Small intestine (tissue), 7 donors: ENCODE data around the gene FAF1. TPM values are rescaled to one million over a fixed set of nuclear protein-coding genes. Genes with fewer than 3 reads are reported as not detected.

Source experiments
- DNase-seq, 2 donors: peaks; one replicate each; pipeline versions ENCODE4 v3.0.0 to v3.0.0-alpha.2; 2013
- FAIRE-seq: peaks from 2 replicates; lab custom pipeline; 2012; peaks lifted over from hg19 to GRCh38; lab: Jason Lieb, UNC
- H3K27ac ChIP-seq, 3 donors: one replicate each; pipeline ENCODE4 v1.5.1; 2013; ENCODE audit warnings: low read length in 2 of 3, mild to moderate bottlenecking in 2 of 3, control low read depth in 1 of 3, inconsistent platforms in 1 of 3, low read depth in 1 of 3, moderate library complexity in 1 of 3
- H3K27me3 ChIP-seq, 3 donors: one replicate each; pipeline ENCODE4 v1.6.1; 2013; ENCODE audit warnings: low read length in 3 of 3, inconsistent platforms in 1 of 3; ENCODE audit not compliant: control insufficient read depth in 3 of 3, insufficient read depth in 3 of 3
- H3K36me3 ChIP-seq, 3 donors: one replicate each; pipeline ENCODE4 v1.6.1; 2013; ENCODE audit warnings: low read length in 3 of 3, inconsistent platforms in 1 of 3, low read depth in 1 of 3, mild to moderate bottlenecking in 1 of 3, moderate library complexity in 1 of 3; ENCODE audit not compliant: control insufficient read depth in 3 of 3, insufficient read depth in 2 of 3
- H3K4me1 ChIP-seq, 3 donors: one replicate each; pipeline ENCODE4 v1.6.1; 2013; ENCODE audit warnings: low read length in 2 of 3, inconsistent platforms in 1 of 3, low read depth in 1 of 3, mild to moderate bottlenecking in 1 of 3, moderate library complexity in 1 of 3; ENCODE audit not compliant: control insufficient read depth in 3 of 3, insufficient read depth in 2 of 3
- H3K4me3 ChIP-seq, 3 donors: one replicate each; pipeline ENCODE4 v1.5.1; 2013; ENCODE audit warnings: low read length in 3 of 3, control low read depth in 1 of 3, inconsistent platforms in 1 of 3, low read depth in 1 of 3, mild to moderate bottlenecking in 1 of 3, moderate library complexity in 1 of 3
- H3K9me3 ChIP-seq, 2 donors: one replicate each; pipeline ENCODE4 v1.6.1; 2013; ENCODE audit warnings: low read depth in 1 of 2, low read length in 1 of 2; ENCODE audit not compliant: control insufficient read depth in 2 of 2, insufficient read depth in 1 of 2
- WGBS, 3 donors: extraction: QIAGEN DNeasy Blood & Tissue Kit; methylation state at CpG; one replicate each; pipeline ENCODE4 v1.1.7; 2013; 5-methylcytosine and 5-hydroxymethylcytosine counted together
- polyA plus RNA-seq, 4 donors: library from polyadenylated mRNA; stranded (reverse) in 3 of 4; unstranded in 1 of 4; fragments of 200-250 nt in 3 of 4; fragments of 120-200 nt in 1 of 4; gene quantifications; one replicate each; pipeline versions ENCODE4 v1.2.1 to v1.2.3, GENCODE V29; 2013
- donor health status: healthy with polysubstance abuse.
- donor health status: control.
- donor health status: control.
- donor health status: Bipolar disorder and iron deficiency.
- donor health status: healthy.

Gene FAF1
- polyA plus RNA-seq, 4 donors = 19.5 to 46.3 (median 32.5) TPM

- Histone ChIP-seq H3K4me3 (no peak overlapping the region), H3K36me3 (no peaks in the 10 kb centered on the region), H3K9me3 (no peaks in the 10 kb centered on the region), H3K27me3 (no peaks in the 10 kb centered on the region), H3K27ac (no peak overlapping the region), H3K4me1 (no peaks in the 10 kb centered on the region)
- FAIRE-seq = no peak
- DNase-seq = no peak
- 98 to 100% (median 100%) methylated on average over 2 of the region's 2 CpGs for WGBS, 3 donors
These were observed 355.5 kb downstream of the FAF1 start for GRCh38 chr1:50604580-50604979.

DNA sequence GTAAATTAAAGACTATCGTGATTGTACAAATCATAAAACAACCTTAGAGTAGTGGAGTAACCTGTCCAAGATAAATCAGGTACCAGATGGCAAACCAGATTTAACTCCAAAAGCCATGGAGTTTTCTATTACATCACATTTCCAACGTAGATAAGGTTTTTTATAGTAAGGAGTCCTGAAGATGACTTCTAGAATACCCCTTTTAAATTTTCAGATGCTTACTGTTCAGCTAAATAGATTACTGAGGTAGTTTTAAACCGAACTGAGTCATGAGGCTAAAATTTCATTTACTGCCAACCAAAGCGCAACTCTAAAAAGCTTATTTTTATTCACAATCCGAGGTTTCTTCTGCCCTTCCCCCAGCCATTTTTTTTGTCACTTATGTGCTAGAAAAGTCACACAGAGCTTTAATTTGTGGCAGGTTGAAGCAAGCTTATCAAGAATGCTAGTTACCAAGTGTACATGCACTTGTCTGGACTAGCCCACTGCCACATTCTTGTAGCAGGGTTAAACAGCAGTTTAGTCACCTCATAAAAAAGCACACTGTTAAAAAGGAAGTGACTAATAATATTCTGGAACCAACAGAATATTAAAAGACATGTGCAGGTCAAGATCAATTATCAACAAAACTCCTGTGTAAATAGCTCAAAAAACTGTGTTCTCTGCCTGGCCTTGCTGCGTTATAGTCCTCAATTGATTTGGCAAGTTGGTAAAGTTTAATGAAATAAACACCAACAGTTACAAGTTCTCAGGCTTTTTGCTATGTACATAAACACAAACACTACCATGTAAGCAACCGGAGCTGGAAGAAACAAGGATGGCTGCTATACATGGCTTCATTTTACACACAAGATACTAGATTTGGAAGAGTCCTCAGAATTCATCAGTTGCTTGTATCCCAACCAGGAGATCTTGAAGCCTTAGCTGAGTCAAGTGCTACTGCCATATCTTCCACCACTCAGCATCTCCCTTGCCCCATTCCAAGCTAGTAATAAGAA, 356.5 kb downstream of the FAF1 start:
- no peaks in the 10 kb centered on the region for H3K36me3 ChIP-seq
- no peak for DNase-seq
- no peak overlapping the region for H3K27ac ChIP-seq
- H3K4me3 ChIP-seq = no peak overlapping the region
- FAIRE-seq = no peak
- no peaks in the 10 kb centered on the region for H3K27me3 ChIP-seq
- H3K4me1 ChIP-seq = no peaks in the 10 kb centered on the region
- H3K9me3 ChIP-seq = no peaks in the 10 kb centered on the region
- WGBS, 3 donors = 85 to 88% (median 87%) methylated on average over 7 of the region's 7 CpGs

- Histone ChIP-seq H3K27ac (no peak overlapping the region), H3K36me3 (peaks cover 0 to 4% (median 0%) of the 10 kb centered on the region in 3 donors), H3K4me1 (no peaks in the 10 kb centered on the region), H3K9me3 (no peaks in the 10 kb centered on the region), H3K4me3 (no peak overlapping the region), H3K27me3 (no peaks in the 10 kb centered on the region)
- DNase-seq (no peak), FAIRE-seq (no peak)
These were observed 360.5 kb downstream of the FAF1 start for GRCh38 chr1:50599546-50599945.

DNA sequence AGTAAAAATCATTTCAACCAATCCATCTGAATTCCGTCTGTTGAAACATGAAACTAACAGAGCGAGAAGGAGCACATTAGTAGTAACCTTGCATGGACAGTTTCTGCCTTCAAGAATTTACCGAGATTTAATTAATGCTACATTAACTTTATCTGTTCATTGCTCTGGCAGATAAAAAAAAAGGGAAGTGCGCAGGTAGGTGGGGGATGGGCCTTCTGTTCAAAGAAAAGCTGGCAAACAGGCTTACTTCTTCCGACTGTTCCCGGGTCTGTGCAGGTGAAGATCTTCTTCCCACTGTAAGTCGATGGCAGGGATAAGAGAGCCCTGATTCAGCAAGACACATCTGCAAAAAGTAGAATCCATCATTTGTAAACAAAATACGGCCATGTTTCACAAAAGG, 364.2 kb downstream of the FAF1 start:
- H3K4me1 ChIP-seq = no peaks in the 10 kb centered on the region
- DNase-seq = no peak
- no peaks in the 10 kb centered on the region for H3K9me3 ChIP-seq
- peaks cover 0 to 8% (median 0%) of the 10 kb centered on the region in 3 donors for H3K36me3 ChIP-seq
- H3K4me3 ChIP-seq = no peak overlapping the region
- FAIRE-seq = no peak
- no peak overlapping the region for H3K27ac ChIP-seq
- H3K27me3 ChIP-seq = no peaks in the 10 kb centered on the region
- WGBS, 3 donors = 94 to 97% (median 97%) methylated on average over 8 of the region's 8 CpGs

DNA sequence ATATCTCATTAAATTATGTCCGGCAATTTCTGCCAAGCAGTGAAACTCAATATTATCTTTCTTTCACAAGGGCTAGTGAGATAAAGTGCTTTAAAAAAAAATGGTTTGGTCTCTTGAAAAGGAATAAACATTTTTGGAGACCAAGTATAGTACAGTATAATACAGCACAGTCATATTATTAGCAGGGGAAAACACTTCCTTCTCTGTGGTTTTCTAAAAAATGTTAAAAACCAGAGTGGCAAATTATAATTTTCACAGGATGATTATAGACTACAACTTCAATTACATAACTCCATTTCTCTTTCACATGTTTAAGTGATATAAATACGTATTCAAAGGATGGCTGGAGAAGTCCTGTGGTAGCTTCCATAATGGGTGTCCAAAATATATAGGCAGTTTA, 366.6 kb downstream of the FAF1 start:
- Histone ChIP-seq H3K9me3 (no peaks in the 10 kb centered on the region), H3K36me3 (peaks cover 0 to 16% (median 0%) of the 10 kb centered on the region in 3 donors)
- no peak for FAIRE-seq

DNA sequence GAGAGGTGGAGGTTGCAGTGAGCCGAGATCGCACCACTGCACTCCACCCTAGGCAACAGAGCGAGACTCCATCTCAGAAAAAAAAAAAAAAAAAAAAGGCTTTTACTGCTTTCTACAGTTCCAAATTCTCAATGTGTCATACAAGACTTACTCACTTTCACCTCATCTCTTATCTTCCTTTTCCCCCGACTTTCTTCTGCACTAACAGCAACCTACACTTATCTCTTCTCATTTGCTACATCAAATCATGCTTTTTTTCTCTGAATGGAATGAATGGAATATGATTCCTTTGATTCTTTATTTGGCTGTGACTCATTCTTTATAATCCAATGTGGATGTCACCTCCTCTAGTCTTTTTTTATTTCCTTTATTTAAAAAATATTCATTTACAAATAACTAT, 368.5 kb downstream of the FAF1 start:
- FAIRE-seq (no peak), DNase-seq (no peak)
- 89 to 94% (median 90%) methylated on average over 4 of the region's 4 CpGs for WGBS, 3 donors
- Histone ChIP-seq H3K9me3 (no peaks in the 10 kb centered on the region), H3K36me3 (peaks cover 0 to 22% (median 2%) of the 10 kb centered on the region in 3 donors), H3K4me3 (no peak overlapping the region), H3K27ac (no peak overlapping the region), H3K27me3 (no peaks in the 10 kb centered on the region), H3K4me1 (no peaks in the 10 kb centered on the region)

More for the DNA sequence above, 366.6 kb downstream of the FAF1 start:
- Histone ChIP-seq H3K4me3 (no peak overlapping the region), H3K27ac (no peak overlapping the region), H3K27me3 (no peaks in the 10 kb centered on the region), H3K4me1 (no peaks in the 10 kb centered on the region)
- WGBS, 3 donors = 85 to 95% (median 86%) methylated on average over 2 of the region's 2 CpGs
- no peak for DNase-seq

DNA sequence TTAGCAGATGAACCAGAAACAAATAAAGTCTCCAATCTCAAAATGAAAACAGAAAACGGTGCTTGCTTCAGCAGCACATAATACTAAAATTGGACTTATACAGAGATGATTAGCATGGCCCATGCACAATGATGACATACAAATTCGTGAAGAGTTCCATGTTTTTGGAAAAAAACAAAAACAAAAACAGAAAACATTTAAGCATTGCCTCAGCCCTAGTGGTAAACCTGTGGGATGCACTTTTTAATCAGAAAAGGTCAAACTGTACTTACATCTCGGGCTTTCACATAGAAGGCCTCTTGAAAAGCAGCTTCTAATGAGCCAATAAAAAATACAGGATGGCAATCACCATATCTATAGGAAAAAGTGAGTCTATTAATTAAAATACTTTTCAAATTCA, 377.7 kb downstream of the FAF1 start:
- peaks cover 2 to 4% (median 3%) of the 10 kb centered on the region in 3 donors for H3K36me3 ChIP-seq
- H3K27me3 ChIP-seq = no peaks in the 10 kb centered on the region
- no peaks in the 10 kb centered on the region for H3K4me1 ChIP-seq
- H3K27ac ChIP-seq = no peak overlapping the region
- no peak overlapping the region for H3K4me3 ChIP-seq
- H3K9me3 ChIP-seq = no peaks in the 10 kb centered on the region
- no peak for DNase-seq
- WGBS, 3 donors = 90 to 95% (median 91%) methylated on average over 3 of the region's 3 CpGs
- no peak for FAIRE-seq

DNA sequence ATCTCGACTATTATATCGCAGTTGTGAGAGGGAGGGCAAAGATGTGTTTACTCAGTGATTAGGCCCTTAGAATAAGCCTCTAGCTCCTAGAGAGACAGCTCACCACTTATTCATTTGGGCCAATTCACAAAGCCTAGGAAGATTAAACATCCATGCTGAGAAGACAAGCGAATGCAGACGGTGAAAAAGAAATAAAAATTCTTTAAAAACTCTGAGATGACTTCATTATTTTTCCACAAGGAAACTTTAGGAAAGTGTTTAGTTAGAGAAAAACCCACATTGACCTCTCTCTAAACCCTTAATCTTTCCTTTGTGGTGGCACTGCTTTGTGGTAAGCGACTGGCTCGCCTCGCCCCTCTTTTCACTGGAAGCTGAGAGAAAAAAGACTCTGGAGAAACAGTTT, 390.0 kb downstream of the FAF1 start:
- FAIRE-seq (no peak), DNase-seq (peak in 1 of 2 donors; percentile 28)
- no peaks in the 10 kb centered on the region for H3K9me3 ChIP-seq
- no peak overlapping the region for H3K4me3 ChIP-seq
- WGBS, 3 donors = 67 to 79% (median 76%) methylated on average over 7 of the region's 7 CpGs
- H3K27me3 ChIP-seq = no peaks in the 10 kb centered on the region
- H3K36me3 ChIP-seq = peaks cover 3 to 6% (median 3%) of the 10 kb centered on the region in 3 donors
- no peak overlapping the region for H3K27ac ChIP-seq
- no peaks in the 10 kb centered on the region for H3K4me1 ChIP-seq
